OCI-LY7 (cell line): ENCODE data around the gene ILKAP.

ENCODE experiments used
- EZH2phosphoT487 ChIP-seq: fragments of 200-600 bp; sonication (generic); IDR thresholded peaks from 2 replicates; pipeline ENCODE4 v1.6.1; 2018; ENCODE audit warnings: low read depth, borderline replicate concordance, mild to moderate bottlenecking, mixed run types, antibody characterized with exemption, low read length, moderate library complexity, mixed read lengths
- TF ChIP-seq, protein P1 (sequence below): fragments of 200-600 bp; sonication (generic); conservative IDR thresholded peaks from 2 replicates; pipeline ENCODE4 v1.5.1; 2014; ENCODE audit warnings: mild to moderate bottlenecking, antibody characterized with exemption, low read length, moderate library complexity, mixed read lengths

DNA sequence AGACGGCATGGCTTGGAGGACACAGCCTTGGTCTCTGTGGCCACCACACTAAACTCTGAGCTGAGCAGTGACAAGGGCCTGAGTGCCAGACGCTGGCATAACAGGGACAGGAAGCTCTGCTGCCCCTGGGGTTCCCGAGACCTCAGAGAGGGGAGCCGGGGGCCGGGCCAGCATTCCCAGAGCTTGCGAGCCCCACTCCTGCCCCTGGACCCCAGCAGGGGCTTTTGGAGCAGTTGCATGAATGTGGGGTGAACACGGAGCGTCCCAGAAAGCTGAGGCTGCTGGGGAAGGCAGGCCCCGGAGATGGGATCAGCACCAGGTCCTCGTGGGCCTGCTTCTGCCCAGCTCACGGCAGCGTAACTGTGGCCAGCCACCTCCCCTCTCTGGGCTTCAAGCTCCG is 52.3 kb downstream of the ILKAP start:
- TF ChIP-seq, protein P1, sequence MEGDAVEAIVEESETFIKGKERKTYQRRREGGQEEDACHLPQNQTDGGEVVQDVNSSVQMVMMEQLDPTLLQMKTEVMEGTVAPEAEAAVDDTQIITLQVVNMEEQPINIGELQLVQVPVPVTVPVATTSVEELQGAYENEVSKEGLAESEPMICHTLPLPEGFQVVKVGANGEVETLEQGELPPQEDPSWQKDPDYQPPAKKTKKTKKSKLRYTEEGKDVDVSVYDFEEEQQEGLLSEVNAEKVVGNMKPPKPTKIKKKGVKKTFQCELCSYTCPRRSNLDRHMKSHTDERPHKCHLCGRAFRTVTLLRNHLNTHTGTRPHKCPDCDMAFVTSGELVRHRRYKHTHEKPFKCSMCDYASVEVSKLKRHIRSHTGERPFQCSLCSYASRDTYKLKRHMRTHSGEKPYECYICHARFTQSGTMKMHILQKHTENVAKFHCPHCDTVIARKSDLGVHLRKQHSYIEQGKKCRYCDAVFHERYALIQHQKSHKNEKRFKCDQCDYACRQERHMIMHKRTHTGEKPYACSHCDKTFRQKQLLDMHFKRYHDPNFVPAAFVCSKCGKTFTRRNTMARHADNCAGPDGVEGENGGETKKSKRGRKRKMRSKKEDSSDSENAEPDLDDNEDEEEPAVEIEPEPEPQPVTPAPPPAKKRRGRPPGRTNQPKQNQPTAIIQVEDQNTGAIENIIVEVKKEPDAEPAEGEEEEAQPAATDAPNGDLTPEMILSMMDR, result no peak
- no peak for TF ChIP-seq EZH2phosphoT487
